Keratinocyte (primary cell): Measurements from ENCODE around the gene SFXN4. TPM values are rescaled to one million over a fixed set of nuclear protein-coding genes. Genes with fewer than 3 reads are reported as not detected.

ENCODE experiments used
- DNase-seq: peaks from one replicate; pipeline ENCODE4 v3.0.0-alpha.2; 2011; ENCODE audit warnings: low read depth, missing footprints, low spot score
- FAIRE-seq: peaks from 2 replicates; lab custom pipeline; 2011; peaks lifted over from hg19 to GRCh38; lab: Jason Lieb, UNC
- H2AFZ ChIP-seq: 2 replicates; pipeline ENCODE4 v1.6.0; 2012; ENCODE audit warnings: low read length, control low read depth, inconsistent platforms; ENCODE audit not compliant: control insufficient read depth
- H3K27ac ChIP-seq: 2 replicates; pipeline ENCODE4 v1.5.1; 2011; ENCODE audit warnings: low read length; ENCODE audit not compliant: control insufficient read depth, insufficient read depth
- H3K27me3 ChIP-seq: 3 replicates; pipeline ENCODE4 v1.6.0; 2011; ENCODE audit warnings: low read length; ENCODE audit not compliant: control insufficient read depth, insufficient read depth; ENCODE audit errors: extremely low read depth
- H3K36me3 ChIP-seq, 2 experiments: 2 replicates in 1 of 2; 3 replicates in 1 of 2; pipeline ENCODE4 v1.5.1; 2011; ENCODE audit warnings: low read length in 2 of 2, mild to moderate bottlenecking in 1 of 2; ENCODE audit not compliant: control insufficient read depth in 2 of 2, insufficient read depth in 2 of 2; ENCODE audit errors: extremely low read depth in 1 of 2
- H3K4me1 ChIP-seq: 3 replicates; pipeline ENCODE4 v1.5.1; 2011; ENCODE audit warnings: low read length; ENCODE audit not compliant: control insufficient read depth, insufficient read depth; ENCODE audit errors: extremely low read depth
- H3K4me2 ChIP-seq: 3 replicates; pipeline ENCODE4 v1.6.0; 2011; ENCODE audit warnings: low read depth, low read length; ENCODE audit not compliant: control insufficient read depth, insufficient read depth; ENCODE audit errors: extremely low read depth
- H3K4me3 ChIP-seq, 3 experiments: fragments of 200-600 bp in 1 of 3; sonication (generic) in 1 of 3; 2 replicates in 2 of 3; 3 replicates in 1 of 3; pipeline ENCODE4 v1.5.1; 2011 to 2016; ENCODE audit warnings: low read length in 3 of 3, mild to moderate bottlenecking in 3 of 3, control low read depth in 2 of 3, inconsistent platforms in 1 of 3, low read depth in 1 of 3, mixed read lengths in 1 of 3, mixed run types in 1 of 3, moderate library complexity in 1 of 3; ENCODE audit not compliant: control insufficient read depth in 2 of 3, insufficient read depth in 2 of 3; ENCODE audit errors: extremely low read depth in 1 of 3
- H3K79me2 ChIP-seq: 2 replicates; pipeline ENCODE4 v1.6.0; 2012; ENCODE audit warnings: low read length; ENCODE audit not compliant: control insufficient read depth, insufficient read depth
- H3K9ac ChIP-seq: 3 replicates; pipeline ENCODE4 v1.6.0; 2011; ENCODE audit warnings: low read length; ENCODE audit not compliant: control insufficient read depth, insufficient read depth; ENCODE audit errors: extremely low read depth
- H3K9me1 ChIP-seq: 3 replicates; pipeline ENCODE4 v1.6.0; 2011; ENCODE audit warnings: low read length; ENCODE audit not compliant: control insufficient read depth, insufficient read depth; ENCODE audit errors: extremely low read depth
- H3K9me3 ChIP-seq: 2 replicates; pipeline ENCODE4 v1.5.1; 2012; ENCODE audit warnings: low read depth, low read length; ENCODE audit not compliant: control insufficient read depth
- H4K20me1 ChIP-seq: 3 replicates; pipeline ENCODE4 v1.6.0; 2011; ENCODE audit warnings: low read length; ENCODE audit not compliant: control insufficient read depth, insufficient read depth; ENCODE audit errors: extremely low read depth
- EZH2 ChIP-seq: IDR thresholded peaks from one replicate; pipeline ENCODE4 v1.6.1; 2012; ENCODE audit warnings: inconsistent platforms, mild to moderate bottlenecking, low read length, moderate library complexity
- dilution Hi-C: fragments of 300-500 bp; cut with MboI; formaldehyde crosslinking; loops from one replicate; pipeline ENCODE4 v1.7.0; 2020; ENCODE audit warnings: low sequenced_read_pairs; ENCODE audit not compliant: extremely low pct_ligation_motif_present
- polyA plus RNA-seq, 5 experiments: library from polyadenylated mRNA; depleted of rRNA in 3 of 5; stranded (reverse) in 3 of 5; stranded (forward) in 1 of 5; unstranded in 1 of 5; fragments of >200 nt; gene quantifications; 1 replicate in 1 of 5; 2 replicates in 3 of 5; 3 replicates in 1 of 5; pipeline versions ENCODE4 v1.2.1 to v1.2.3, GENCODE V29; 2011 to 2012; ENCODE audit warnings: missing spikeins in 2 of 5, low read depth in 1 of 5, low replicate concordance in 1 of 5
- TF ChIP-seq, protein P1 (sequence below), 3 experiments: IDR thresholded peaks in 1 of 3; conservative IDR thresholded peaks in 1 of 3; optimal IDR thresholded peaks in 1 of 3; 2 replicates in 2 of 3; 3 replicates in 1 of 3; pipeline versions ENCODE3 to v1.5.1; 2011; ENCODE audit warnings: low read length in 3 of 3, mild to moderate bottlenecking in 3 of 3, moderate library complexity in 2 of 3, control low read depth in 1 of 3, inconsistent platforms in 1 of 3; ENCODE audit not compliant: insufficient read depth in 2 of 3; ENCODE audit errors: extremely low read depth in 1 of 3

Gene SFXN4
- polyA plus RNA-seq, 1 donor (not counting 4 experiments of a cell fraction or from before 2014, with no cell fraction given): 27.6 TPM

DNA sequence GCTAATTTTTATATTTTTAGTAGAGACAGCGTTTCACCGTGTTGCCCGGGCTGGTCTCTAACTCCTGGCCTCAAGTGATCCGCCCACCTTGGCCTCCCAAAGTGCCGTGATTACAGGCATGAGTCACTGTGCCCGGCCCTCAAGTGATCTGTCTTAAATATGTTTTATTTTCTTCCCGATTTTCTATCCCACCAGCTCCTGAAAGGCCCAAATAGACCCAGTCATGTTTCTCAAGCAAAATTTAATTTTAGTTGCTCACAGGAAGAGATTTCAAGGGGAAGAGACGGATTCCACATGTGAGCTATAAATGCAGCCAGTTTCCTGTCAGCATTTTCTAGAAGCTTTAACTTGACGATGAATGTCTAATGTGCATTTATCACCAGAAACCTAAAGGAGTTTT lies 49.6 kb downstream of the SFXN4 start:
- H3K9me3 ChIP-seq: no peaks in the 10 kb centered on the region
- H2AFZ ChIP-seq: no peak overlapping the region
- dilution Hi-C loops: no loop called here
- no peak for DNase-seq
- no peaks in the 10 kb centered on the region for H3K27me3 ChIP-seq
- H3K4me2 ChIP-seq: no peak overlapping the region
- peaks cover 14 to 17% of the 10 kb centered on the region in 2 experiments for H3K36me3 ChIP-seq
- H3K4me3 ChIP-seq: no peak overlapping the region
- TF ChIP-seq, protein P1, sequence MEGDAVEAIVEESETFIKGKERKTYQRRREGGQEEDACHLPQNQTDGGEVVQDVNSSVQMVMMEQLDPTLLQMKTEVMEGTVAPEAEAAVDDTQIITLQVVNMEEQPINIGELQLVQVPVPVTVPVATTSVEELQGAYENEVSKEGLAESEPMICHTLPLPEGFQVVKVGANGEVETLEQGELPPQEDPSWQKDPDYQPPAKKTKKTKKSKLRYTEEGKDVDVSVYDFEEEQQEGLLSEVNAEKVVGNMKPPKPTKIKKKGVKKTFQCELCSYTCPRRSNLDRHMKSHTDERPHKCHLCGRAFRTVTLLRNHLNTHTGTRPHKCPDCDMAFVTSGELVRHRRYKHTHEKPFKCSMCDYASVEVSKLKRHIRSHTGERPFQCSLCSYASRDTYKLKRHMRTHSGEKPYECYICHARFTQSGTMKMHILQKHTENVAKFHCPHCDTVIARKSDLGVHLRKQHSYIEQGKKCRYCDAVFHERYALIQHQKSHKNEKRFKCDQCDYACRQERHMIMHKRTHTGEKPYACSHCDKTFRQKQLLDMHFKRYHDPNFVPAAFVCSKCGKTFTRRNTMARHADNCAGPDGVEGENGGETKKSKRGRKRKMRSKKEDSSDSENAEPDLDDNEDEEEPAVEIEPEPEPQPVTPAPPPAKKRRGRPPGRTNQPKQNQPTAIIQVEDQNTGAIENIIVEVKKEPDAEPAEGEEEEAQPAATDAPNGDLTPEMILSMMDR (optimal IDR thresholded peaks at IDR 0.05 in 1 of 3, IDR thresholded peaks at IDR 0.05 in 1 of 3, conservative IDR thresholded peaks at IDR 0.05 in 1 of 3; ENCODE audit: extremely low read depth in 1 of 3, insufficient read depth in 2 of 3, low read length in 3 of 3): no peak
- no peak for TF ChIP-seq EZH2
- no peaks in the 10 kb centered on the region for H4K20me1 ChIP-seq
- H3K27ac ChIP-seq: no peak overlapping the region
- FAIRE-seq: no peak
- H3K4me1 ChIP-seq: no peaks in the 10 kb centered on the region
- H3K79me2 ChIP-seq: no peaks in the 10 kb centered on the region
- H3K9me1 ChIP-seq: no peaks in the 10 kb centered on the region
- no peak overlapping the region for H3K9ac ChIP-seq

DNA sequence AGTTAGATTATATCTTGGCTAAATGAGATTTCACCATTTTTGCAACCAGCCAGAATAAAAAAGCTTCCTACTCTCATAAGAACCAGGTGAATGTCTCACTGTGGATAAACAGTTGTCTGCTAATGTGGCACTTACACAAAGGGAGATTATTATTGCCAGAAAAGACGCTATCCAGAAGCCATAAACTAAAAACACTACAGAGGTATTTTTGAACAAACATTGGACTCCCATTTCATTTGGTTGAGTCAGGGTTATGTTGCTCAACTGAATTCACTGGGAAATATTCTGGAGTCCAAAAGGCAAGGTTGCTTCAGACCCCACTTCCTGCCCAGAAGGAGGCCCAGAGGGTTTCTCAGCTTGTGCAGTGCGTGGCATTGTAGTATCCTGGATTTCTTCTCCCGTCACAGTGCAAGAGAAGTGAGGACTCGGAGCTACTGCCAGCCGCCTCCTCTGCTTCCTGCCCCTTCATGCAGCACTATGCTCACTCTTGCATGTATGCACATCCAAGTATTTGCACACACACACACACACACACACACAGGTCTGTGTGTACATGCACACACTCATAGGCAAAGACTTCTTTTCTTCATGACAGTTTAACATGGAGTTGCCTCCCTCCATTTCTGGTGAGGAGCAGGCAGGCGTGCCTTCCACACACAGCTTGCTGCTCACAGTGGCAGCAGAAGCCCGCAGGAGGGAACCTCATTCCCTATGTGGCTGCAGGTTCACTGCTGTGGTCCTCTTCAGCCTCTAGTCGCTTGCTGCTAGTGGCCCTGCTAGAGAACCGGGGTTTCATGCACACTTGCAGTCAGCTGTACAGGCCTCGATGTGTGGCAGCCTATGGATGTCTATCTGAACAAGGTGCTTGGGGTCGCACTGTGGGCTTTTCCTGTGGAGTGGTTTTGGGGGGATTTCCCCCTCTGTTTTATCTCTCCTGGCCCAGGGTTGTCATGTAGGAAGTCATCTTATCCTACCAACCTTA lies 51.5 kb downstream of the SFXN4 start:
- H3K36me3 ChIP-seq: peaks cover 14 to 17% of the 10 kb centered on the region in 2 experiments
- TF ChIP-seq, protein P1 (optimal IDR thresholded peaks at IDR 0.05 in 1 of 3, IDR thresholded peaks at IDR 0.05 in 1 of 3, conservative IDR thresholded peaks at IDR 0.05 in 1 of 3; ENCODE audit: extremely low read depth in 1 of 3, insufficient read depth in 2 of 3, low read length in 3 of 3): no peak
- TF ChIP-seq EZH2: no peak

More for the DNA sequence above, 51.5 kb downstream of the SFXN4 start:
- no peak for DNase-seq
- H3K9me3 ChIP-seq: no peaks in the 10 kb centered on the region
- no peaks in the 10 kb centered on the region for H3K27me3 ChIP-seq
- H3K27ac ChIP-seq: no peak overlapping the region
- dilution Hi-C loops: no loop called here
- no peak overlapping the region for H3K4me2 ChIP-seq
- no peak overlapping the region for H3K4me3 ChIP-seq
- no peak overlapping the region for H2AFZ ChIP-seq
- no peaks in the 10 kb centered on the region for H4K20me1 ChIP-seq
- H3K9me1 ChIP-seq: no peaks in the 10 kb centered on the region
- H3K9ac ChIP-seq: no peak overlapping the region
- no peaks in the 10 kb centered on the region for H3K4me1 ChIP-seq
- H3K79me2 ChIP-seq: no peaks in the 10 kb centered on the region
- no peak for FAIRE-seq
